Measurements from ENCODE around the gene BCAN.

DNA sequence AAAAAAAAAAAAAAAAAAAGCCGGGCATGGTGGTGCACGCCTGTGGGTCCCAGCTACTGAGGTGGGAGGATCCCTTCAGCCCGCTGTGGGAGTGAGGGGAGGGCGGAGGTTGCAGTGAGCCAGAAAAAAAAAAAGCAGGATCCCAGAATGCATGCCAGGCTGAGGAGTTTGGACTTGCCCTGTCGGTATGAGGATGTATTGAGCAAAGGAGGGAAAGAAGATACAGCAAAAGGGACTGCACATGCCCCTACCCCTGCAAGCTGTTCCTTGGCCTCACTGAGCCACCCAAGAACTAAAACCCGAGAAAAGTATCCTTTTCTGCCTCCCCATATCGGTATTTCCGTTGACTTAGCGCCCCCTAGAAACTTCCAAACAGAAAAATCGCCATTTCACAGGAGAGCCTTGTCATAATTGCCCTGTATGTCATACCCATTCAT lies 39.3 kb upstream of the BCAN start:
- TF ChIP-seq POLR2AphosphoS5 (IDR thresholded peaks at IDR 0.05; ENCODE audit: low read depth, low read length) (no peak), TAF1 (IDR thresholded peaks at IDR 0.05; ENCODE audit: borderline replicate concordance, insufficient read depth, low read length) (no peak), SIN3A (IDR thresholded peaks at IDR 0.05; ENCODE audit: borderline replicate concordance, insufficient read depth, low read length) (no peak), FOXP2 (optimal IDR thresholded peaks at IDR 0.05; ENCODE audit: borderline replicate concordance, extremely low read depth, extremely low read length, insufficient read depth) (no peak)
- TF ChIP-seq, protein P1, sequence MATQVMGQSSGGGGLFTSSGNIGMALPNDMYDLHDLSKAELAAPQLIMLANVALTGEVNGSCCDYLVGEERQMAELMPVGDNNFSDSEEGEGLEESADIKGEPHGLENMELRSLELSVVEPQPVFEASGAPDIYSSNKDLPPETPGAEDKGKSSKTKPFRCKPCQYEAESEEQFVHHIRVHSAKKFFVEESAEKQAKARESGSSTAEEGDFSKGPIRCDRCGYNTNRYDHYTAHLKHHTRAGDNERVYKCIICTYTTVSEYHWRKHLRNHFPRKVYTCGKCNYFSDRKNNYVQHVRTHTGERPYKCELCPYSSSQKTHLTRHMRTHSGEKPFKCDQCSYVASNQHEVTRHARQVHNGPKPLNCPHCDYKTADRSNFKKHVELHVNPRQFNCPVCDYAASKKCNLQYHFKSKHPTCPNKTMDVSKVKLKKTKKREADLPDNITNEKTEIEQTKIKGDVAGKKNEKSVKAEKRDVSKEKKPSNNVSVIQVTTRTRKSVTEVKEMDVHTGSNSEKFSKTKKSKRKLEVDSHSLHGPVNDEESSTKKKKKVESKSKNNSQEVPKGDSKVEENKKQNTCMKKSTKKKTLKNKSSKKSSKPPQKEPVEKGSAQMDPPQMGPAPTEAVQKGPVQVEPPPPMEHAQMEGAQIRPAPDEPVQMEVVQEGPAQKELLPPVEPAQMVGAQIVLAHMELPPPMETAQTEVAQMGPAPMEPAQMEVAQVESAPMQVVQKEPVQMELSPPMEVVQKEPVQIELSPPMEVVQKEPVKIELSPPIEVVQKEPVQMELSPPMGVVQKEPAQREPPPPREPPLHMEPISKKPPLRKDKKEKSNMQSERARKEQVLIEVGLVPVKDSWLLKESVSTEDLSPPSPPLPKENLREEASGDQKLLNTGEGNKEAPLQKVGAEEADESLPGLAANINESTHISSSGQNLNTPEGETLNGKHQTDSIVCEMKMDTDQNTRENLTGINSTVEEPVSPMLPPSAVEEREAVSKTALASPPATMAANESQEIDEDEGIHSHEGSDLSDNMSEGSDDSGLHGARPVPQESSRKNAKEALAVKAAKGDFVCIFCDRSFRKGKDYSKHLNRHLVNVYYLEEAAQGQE (IDR thresholded peaks at IDR 0.05; ENCODE audit: insufficient read depth in 1 of 2, low read depth in 2 of 2, low read length in 2 of 2): no peak
